WI38 (cell line): ENCODE results near the gene HPS4.

Experiments used
- H3K4me3 ChIP-seq: 2 replicates; pipeline ENCODE4 v1.5.1; 2011; ENCODE audit warnings: low read depth, mild to moderate bottlenecking, control low read depth, low read length
- CTCF ChIP-seq: IDR thresholded peaks from 2 replicates; pipeline ENCODE4 v1.5.1; 2012; ENCODE audit warnings: low read depth, mild to moderate bottlenecking, control low read depth, low read length

HPS4 gene

GRCh38 chr22:26461188-26461810 is 22.3 kb downstream of the HPS4 start:
- TF ChIP-seq CTCF = peak; percentile 89
- H3K4me3 ChIP-seq = no peak overlapping the region

- no peak; the same call in 1 of the 2 replicates for TF ChIP-seq CTCF
- no peak overlapping the region for H3K4me3 ChIP-seq
These were observed 23.4 kb downstream of the HPS4 start for GRCh38 chr22:26460202-26460601.

- TF ChIP-seq CTCF = no peak
These were observed 25.8 kb downstream of the HPS4 start for GRCh38 chr22:26457661-26458272.

GRCh38 chr22:26453812-26454500 is 29.6 kb downstream of the HPS4 start:
- H3K4me3 ChIP-seq = no peak overlapping the region
- no peak for TF ChIP-seq CTCF

More at GRCh38 chr22:26457661-26458272, 25.8 kb downstream of the HPS4 start:
- no peak overlapping the region for H3K4me3 ChIP-seq

GRCh38 chr22:26453216-26453615 is 30.4 kb downstream of the HPS4 start:
- no peak for TF ChIP-seq CTCF
- H3K4me3 ChIP-seq = no peak overlapping the region

GRCh38 chr22:26452236-26453016 is 31.2 kb downstream of the HPS4 start:
- H3K4me3 ChIP-seq = no peak overlapping the region

More at GRCh38 chr22:26452236-26453016, 31.2 kb downstream of the HPS4 start:
- no peak for TF ChIP-seq CTCF
